D721Med (cell line): Measurements from ENCODE around the gene SUGCT.
"Not testable (repeated sequence)": the region's sequence is repeated elsewhere in the genome, so short reads cannot be mapped to it uniquely, and the experiment has no call there.

Source experiments
- DNase-seq: peaks from one replicate; pipeline ENCODE4 v3.0.0; 2011; ENCODE audit warnings: low spot score; ENCODE audit not compliant: insufficient read length
- FAIRE-seq: peaks from 2 replicates; lab custom pipeline; 2011; peaks lifted over from hg19 to GRCh38; lab: Jason Lieb, UNC
- CTCF ChIP-seq: IDR thresholded peaks from 2 replicates; pipeline ENCODE4 v1.5.1; 2012; ENCODE audit warnings: mild to moderate bottlenecking, control low read depth; ENCODE audit not compliant: insufficient read depth; ENCODE audit errors: missing control alignments

The SUGCT gene

GRCh38 chr7:40213856-40214255, 79.1 kb downstream of the SUGCT start:
- FAIRE-seq (no peak), DNase-seq (no peak)
- TF ChIP-seq CTCF, result no peak

- DNase-seq, FAIRE-seq: not testable (repeated sequence)
These were observed 83.8 kb downstream of the SUGCT start for GRCh38 chr7:40218612-40219011.

GRCh38 chr7:40219917-40220316, 85.1 kb downstream of the SUGCT start:
- DNase-seq (no peak), FAIRE-seq (no peak)
- no peak for TF ChIP-seq CTCF

GRCh38 chr7:40220421-40220911, 85.7 kb downstream of the SUGCT start:
- no peak for TF ChIP-seq CTCF
- FAIRE-seq (no peak), DNase-seq (no peak)

- no peak for TF ChIP-seq CTCF
- DNase-seq (no peak), FAIRE-seq (no peak)
These were observed 87.0 kb downstream of the SUGCT start for GRCh38 chr7:40221836-40222235.

GRCh38 chr7:40223451-40224127, 88.8 kb downstream of the SUGCT start:
- no peak for DNase-seq
- no peak for TF ChIP-seq CTCF
- FAIRE-seq, result no peak

- no peak for FAIRE-seq
- TF ChIP-seq CTCF, result no peak
- DNase-seq, result no peak
These were observed 95.3 kb downstream of the SUGCT start for GRCh38 chr7:40230101-40230500.
